Measurements from ENCODE around the gene TLN1. TPM values are rescaled to one million over a fixed set of nuclear protein-coding genes. Genes with fewer than 3 reads are reported as not detected.

TLN1 gene
- total RNA-seq, 2 donors from 2014 or later: 259 to 617 TPM

DNA sequence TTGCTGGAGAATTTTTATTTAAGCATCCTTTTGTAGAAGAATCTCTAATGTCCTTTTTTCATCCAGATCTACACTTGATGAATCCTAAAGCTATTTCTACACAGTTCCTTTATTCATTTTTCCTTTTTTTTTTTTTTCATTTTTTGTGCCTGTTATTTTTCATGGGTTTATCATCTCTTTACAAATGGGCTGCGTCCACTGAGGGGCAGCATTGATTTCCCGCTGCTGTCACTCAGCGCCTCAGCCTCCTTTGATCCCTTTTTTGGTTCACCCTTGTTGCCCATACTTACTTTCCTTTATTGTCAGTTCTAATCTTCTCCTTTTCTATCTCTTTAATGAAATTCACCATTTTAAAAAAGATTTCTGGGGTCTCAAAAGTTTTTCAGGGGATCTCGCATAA is 27.8 kb upstream of the TLN1 start:
- ATAC-seq (no peak), DNase-seq (no peak)
- no peaks in the 10 kb centered on the region for H3K27me3 Mint-ChIP-seq
- H3K4me3 Mint-ChIP-seq: peak overlapping the region; percentile 47
- H3K27ac Mint-ChIP-seq: no peak overlapping the region
- peaks cover 2% of the 10 kb centered on the region for H3K36me3 Mint-ChIP-seq (ENCODE audit: low read depth)
- H3K4me1 Mint-ChIP-seq: peaks cover 31% of the 10 kb centered on the region
- H3K9me3 ChIP-seq (ENCODE audit: control insufficient read depth, low read length, poor library complexity, severe bottlenecking): no peaks in the 10 kb centered on the region

DNA sequence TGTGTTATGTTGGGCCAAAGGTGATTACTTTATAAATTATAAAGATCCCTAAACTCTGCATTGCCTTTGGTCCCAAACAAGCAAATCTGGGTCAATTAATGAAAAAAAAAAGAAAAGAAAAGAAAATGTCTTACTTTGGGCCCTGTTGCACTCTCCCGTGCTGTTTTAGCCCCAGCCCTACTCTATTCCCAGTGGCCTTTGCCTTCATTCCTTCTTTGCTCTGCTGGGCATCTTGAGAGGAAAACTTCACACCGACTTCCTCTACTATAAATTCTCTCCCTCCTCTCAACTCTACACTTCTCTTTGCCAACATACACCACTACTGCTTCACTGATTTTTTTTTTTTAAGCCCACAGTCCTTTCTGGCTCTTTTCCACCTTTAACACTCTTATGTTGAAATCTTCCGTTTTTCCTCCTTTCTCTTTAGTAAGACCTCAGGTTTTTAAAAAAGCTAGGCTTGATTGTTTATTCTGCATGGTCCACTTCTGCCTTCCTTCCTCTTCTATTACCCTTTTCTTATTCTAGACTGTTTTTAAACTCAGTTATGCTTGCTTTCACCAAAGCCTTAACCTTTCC is 26.6 kb upstream of the TLN1 start:
- Mint-ChIP-seq H3K27me3 (no peaks in the 10 kb centered on the region), H3K4me1 (peaks cover 31% of the 10 kb centered on the region), H3K36me3 (ENCODE audit: low read depth) (peaks cover 2% of the 10 kb centered on the region), H3K27ac (peak overlapping the region; percentile 92), H3K4me3 (peak overlapping the region; percentile 77)
- no peak for ATAC-seq
- DNase-seq: no peak
- H3K9me3 ChIP-seq (ENCODE audit: control insufficient read depth, low read length, poor library complexity, severe bottlenecking): no peaks in the 10 kb centered on the region

DNA sequence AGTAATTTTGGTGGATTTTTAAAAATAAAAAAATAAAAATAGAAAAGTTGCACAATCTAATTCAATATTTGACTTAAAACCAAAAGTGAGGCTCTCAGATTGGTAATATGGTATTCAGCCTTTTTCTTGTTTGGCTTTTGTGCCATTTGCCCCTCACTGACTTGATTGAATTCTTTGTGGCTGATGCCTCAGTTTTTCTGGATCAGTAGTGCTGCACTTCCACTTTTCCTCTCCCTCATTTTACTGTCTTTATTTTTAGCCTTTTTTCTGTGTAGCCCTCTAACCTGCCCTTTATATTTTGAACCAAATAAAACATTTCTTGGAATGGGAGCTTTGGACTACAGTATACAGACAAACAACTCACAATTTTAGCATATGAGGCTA is 25.9 kb upstream of the TLN1 start:
- Mint-ChIP-seq H3K27me3 (no peaks in the 10 kb centered on the region), H3K36me3 (ENCODE audit: low read depth) (peaks cover 5% of the 10 kb centered on the region), H3K4me3 (peak overlapping the region; percentile 99), H3K27ac (peak overlapping the region; percentile 92), H3K4me1 (peaks cover 32% of the 10 kb centered on the region)
- no peak for DNase-seq
- ATAC-seq: no peak
- H3K9me3 ChIP-seq (ENCODE audit: control insufficient read depth, low read length, poor library complexity, severe bottlenecking): no peaks in the 10 kb centered on the region

DNA sequence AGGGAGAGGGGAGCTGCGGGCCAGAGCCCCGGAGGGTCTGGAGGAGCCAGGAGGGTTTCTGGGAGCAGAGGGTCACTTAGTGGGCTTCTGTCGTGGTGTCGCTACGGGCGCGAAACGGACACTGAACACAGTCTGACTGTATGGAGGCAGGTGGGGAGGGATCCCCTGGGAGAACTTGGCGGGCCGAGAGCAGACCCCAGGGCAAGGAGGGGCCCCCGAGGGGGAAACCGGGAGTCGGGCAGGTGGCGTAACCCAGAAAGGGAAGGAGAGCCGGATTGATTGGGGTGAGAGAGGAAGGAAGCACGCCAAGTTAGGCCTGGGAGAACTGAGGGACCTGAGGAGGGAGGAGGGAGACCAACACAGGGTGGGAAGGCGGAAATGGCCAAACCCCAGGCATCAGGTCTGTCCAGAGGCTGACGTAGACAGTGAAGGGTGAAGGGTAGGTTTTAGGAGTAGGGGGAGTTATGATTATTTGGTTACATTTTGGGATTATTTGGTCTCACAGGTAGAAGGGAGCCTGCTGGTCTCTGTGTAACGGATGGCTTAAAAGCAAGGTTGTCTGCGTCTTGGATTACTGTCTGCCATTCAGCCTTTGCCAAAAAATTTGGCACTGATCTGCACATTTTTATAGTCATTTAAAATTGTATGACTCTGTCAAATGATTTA is 25.4 kb upstream of the TLN1 start:
- DNase-seq (no peak), ATAC-seq (peak; percentile 22)
- peaks cover 35% of the 10 kb centered on the region for H3K4me1 Mint-ChIP-seq
- H3K27ac Mint-ChIP-seq: peak overlapping the region; percentile 92
- peak overlapping the region; percentile 99 for H3K4me3 Mint-ChIP-seq
- H3K36me3 Mint-ChIP-seq (ENCODE audit: low read depth): peaks cover 7% of the 10 kb centered on the region
- no peaks in the 10 kb centered on the region for H3K9me3 ChIP-seq (ENCODE audit: control insufficient read depth, low read length, poor library complexity, severe bottlenecking)
- H3K27me3 Mint-ChIP-seq: no peaks in the 10 kb centered on the region

DNA sequence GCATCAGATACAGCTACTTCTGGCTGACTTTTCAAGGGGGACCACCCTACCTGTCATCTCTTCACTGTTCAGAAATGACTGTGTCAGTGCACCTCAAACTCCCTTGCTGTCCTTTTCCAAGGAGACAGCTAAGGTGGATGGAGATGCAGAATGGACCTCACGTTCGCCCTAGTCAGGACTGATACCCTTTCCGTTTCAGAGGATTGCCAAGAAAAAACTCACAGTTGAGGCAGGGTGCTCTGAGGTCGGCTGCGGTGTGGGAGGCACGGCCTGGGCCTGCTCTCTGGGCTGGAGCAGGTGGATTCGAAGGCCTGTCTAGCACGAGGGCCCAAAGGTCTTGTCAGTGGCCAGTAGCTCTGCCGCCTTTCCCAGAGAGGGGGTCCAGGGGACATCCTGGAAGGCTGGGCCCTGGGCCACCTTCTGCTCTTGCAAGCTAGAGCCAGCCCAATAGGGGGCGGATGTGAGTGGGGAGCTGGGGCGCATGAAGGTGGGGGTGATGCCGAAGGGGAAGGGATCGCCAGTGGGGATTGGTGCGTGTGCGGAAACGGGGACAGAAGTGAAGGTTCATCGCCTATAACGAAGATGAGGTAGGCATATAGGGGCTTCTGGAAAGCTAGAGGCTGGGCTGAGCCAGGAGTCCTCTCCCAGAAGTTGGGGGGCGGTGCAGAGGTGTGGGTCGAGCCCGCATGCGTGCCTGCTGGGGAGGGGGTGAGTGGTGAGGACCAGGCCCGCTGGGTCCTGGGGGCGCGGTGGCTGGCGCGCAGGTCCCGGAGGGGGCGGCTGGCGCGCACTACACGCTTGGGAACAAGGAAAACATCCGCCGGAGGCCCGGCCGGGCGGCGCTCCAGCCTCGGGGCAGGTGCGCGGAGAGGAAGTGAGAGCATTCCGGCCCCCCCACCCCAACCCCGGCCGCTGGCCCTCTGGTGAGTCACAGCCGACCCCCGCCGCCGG is 24.6 kb upstream of the TLN1 start:
- Mint-ChIP-seq H3K27ac (peak overlapping the region; percentile 92), H3K36me3 (ENCODE audit: low read depth) (peaks cover 10% of the 10 kb centered on the region), H3K4me1 (peaks cover 37% of the 10 kb centered on the region), H3K4me3 (peak overlapping the region; percentile 99), H3K27me3 (no peaks in the 10 kb centered on the region)
- H3K9me3 ChIP-seq (ENCODE audit: control insufficient read depth, low read length, poor library complexity, severe bottlenecking): no peaks in the 10 kb centered on the region
- DNase-seq (peak; percentile 55 to 67 (median 57)), ATAC-seq (peak; percentile 94)

DNA sequence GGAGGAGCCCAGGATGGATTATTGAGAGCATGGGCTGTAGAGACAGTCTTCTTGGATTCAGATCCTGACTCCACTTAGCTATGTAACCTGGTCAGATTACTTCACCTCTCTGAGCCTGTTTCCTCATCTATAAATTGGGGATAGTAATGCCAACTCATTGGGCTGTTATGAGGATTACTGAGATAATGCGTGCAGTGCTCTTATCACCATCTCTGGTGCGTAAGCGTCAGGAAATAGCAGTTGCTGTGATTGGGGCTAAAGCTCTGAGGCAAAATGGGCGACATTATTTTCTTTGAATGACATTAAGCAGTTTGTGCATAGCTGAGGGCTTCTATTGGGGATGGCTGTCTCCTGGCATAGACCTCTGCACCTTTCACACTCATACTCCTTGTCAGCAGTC is 23.1 kb upstream of the TLN1 start:
- Mint-ChIP-seq H3K27ac (peak overlapping the region; percentile 92), H3K4me1 (peaks cover 37% of the 10 kb centered on the region), H3K27me3 (no peaks in the 10 kb centered on the region), H3K36me3 (ENCODE audit: low read depth) (peaks cover 10% of the 10 kb centered on the region), H3K4me3 (no peak overlapping the region)
- H3K9me3 ChIP-seq (ENCODE audit: control insufficient read depth, low read length, poor library complexity, severe bottlenecking): no peaks in the 10 kb centered on the region
- no peak for DNase-seq
- no peak for ATAC-seq

DNA sequence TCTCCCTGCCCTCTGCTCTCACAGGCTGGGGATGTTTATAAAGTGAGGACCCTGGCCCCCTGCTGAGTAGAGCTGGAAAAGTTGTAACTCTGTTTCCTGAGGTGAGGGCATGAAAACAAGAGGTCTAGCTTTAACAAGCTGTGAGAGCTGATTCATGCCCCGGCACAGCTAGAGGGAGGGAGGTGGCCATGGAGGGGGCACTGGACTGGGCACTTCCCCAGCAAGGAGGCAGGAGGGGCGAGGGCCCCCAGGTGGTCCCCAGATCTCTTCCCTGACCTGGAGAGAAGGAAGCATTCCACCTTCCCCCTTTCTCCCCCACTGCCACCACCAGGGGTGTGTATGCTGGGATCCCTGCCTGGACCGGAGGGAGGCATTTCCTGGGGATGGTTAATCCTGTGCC is 22.3 kb upstream of the TLN1 start, which contains the start of gene MSMP:
TSS of gene MSMP (minus strand) at position 13 of the 400 bp plus-strand sequence. CDS start 147 bp downstream, outside the sequence.
- Mint-ChIP-seq H3K27ac (no peak within 1 kb of the TSS), H3K27me3 (no peaks in the 10 kb centered on the region), H3K36me3 (ENCODE audit: low read depth) (peaks cover 12% of the 10 kb centered on the region), H3K4me1 (peaks cover 45% of the 10 kb centered on the region), H3K4me3 (no peak within 1 kb of the TSS)
- ATAC-seq (no peak), DNase-seq (no peak)
- H3K9me3 ChIP-seq (ENCODE audit: control insufficient read depth, low read length, poor library complexity, severe bottlenecking): no peaks in the 10 kb centered on the region

DNA sequence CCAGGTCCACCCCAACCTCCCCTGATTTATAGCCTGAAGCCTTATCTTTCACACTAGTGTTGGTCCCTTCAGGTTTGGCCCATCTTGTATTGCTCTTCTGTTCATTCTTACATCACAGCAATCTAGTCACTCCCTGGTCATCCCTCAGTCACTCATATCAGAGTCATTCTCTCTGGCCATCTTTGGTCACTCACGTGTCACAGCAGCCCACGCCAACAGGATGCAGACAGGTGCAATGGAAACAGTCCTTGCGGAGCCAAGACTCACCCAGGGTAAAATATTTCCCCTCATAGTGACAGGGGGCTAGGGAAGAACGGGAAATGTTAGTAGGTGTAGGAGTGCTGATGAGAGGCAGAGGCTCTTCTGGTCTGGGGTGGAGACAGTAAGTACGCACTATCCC is 21.5 kb upstream of the TLN1 start:
- DNase-seq (no peak), ATAC-seq (no peak)
- H3K27me3 Mint-ChIP-seq: no peaks in the 10 kb centered on the region
- H3K4me3 Mint-ChIP-seq: no peak overlapping the region
- H3K9me3 ChIP-seq (ENCODE audit: control insufficient read depth, low read length, poor library complexity, severe bottlenecking): no peaks in the 10 kb centered on the region
- no peak overlapping the region for H3K27ac Mint-ChIP-seq
- H3K4me1 Mint-ChIP-seq: peaks cover 40% of the 10 kb centered on the region
- peaks cover 12% of the 10 kb centered on the region for H3K36me3 Mint-ChIP-seq (ENCODE audit: low read depth)

DNA sequence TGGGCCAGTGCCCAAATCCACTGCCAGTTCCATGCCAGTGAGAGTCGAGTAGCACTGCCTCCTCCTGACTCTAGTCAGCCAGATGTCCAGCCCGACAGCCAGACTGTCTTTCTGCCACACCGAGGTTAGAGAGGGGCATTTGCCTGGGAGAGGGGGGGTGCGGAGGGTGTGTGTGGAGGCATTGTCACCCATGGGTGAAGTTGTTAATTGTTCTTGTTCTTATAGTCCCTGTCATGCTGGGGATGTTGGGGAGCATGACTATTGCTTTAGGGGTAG is 18.2 kb upstream of the TLN1 start:
- H3K27ac Mint-ChIP-seq: peak overlapping the region; percentile 94
- peak overlapping the region; percentile 98 for H3K4me3 Mint-ChIP-seq
- H3K9me3 ChIP-seq (ENCODE audit: control insufficient read depth, low read length, poor library complexity, severe bottlenecking): no peaks in the 10 kb centered on the region
- H3K36me3 Mint-ChIP-seq (ENCODE audit: low read depth): peaks cover 14% of the 10 kb centered on the region
- ATAC-seq: no peak
- H3K4me1 Mint-ChIP-seq: peaks cover 44% of the 10 kb centered on the region
- DNase-seq: no peak
- no peaks in the 10 kb centered on the region for H3K27me3 Mint-ChIP-seq

DNA sequence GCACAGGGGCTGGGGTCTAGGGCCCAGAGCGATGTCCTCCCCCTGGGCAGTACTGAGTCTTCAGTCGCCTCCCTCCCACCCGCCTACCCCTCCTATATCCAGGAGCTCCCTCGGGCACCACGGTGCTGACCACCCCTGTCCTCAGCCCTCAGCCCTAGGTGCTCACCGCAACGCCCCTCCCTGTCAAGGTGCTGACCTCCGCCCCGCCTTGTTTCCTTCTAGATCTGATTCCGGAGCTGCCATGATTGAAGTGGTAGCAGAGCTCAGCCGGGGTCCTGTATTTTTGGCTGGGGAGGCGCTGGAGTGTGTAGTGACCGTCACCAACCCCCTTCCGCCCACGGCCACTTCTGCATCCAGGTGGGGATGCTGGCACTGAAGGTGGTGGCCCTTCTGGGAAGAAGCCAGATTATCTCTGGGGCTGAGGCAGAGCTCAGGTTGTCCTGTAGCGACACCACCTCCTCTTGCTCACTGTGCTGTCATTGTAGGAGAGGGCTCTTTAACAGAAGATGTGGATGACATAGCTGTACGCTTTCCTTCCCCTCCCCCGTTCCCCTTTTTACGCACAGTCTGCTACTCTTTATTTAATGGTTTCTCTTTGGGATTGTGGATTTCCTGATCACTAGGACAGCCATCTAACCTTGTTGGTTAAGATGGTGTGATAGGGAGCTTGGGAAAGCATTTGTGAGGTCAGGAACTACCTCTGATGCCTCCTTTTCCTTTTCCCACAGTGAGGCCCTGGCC is 17.7 kb upstream of the TLN1 start:
- DNase-seq: peak in 2 of 3 donors; percentile 19 to 22
- Mint-ChIP-seq H3K27ac (peak overlapping the region; percentile 94), H3K4me3 (peak overlapping the region; percentile 98), H3K27me3 (no peaks in the 10 kb centered on the region), H3K36me3 (ENCODE audit: low read depth) (peaks cover 14% of the 10 kb centered on the region), H3K4me1 (peaks cover 46% of the 10 kb centered on the region)
- H3K9me3 ChIP-seq (ENCODE audit: control insufficient read depth, low read length, poor library complexity, severe bottlenecking): no peaks in the 10 kb centered on the region
- ATAC-seq: peak; percentile 68

DNA sequence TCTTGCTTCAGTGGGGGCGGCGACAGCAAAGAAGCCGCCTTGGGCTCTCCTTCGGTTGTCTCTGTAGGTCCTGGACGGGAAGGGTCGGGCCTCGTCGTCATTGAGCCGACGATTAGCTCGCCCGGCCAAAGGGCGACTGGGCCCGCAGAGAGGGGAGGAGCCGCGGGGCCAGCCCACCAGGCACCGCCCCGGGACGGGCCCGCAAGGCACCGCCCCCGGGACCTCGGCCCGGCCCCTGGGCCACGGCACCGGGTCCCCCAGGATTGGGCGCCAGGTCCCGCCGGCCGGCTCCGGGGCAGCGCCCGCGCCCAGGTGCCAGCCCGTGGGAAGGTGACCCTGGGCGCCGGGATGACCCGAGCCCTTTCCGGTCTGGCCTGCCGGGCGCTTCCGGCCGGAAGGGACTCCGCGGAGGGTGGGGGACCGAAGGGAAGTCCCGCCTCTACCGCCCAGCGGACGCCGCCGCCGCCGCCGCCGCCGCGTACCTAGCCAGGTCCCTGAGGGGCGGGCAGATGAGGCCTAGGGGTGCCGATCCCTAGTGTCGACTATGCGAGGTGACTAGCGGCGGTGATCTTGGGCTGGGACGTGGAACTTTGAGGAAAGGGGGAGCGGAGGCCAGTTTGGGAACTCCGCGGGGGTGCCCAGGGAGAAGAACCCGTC is 17.0 kb upstream of the TLN1 start, which contains the start of the genes GBA2 and RGP1:
TSS of gene GBA2 (minus strand) at position 371 of the 657 bp plus-strand sequence. CDS start 524 bp downstream, outside the sequence.
TSS of gene RGP1 (plus strand) at position 430 of the 657 bp plus-strand sequence. CDS start 469 bp downstream, outside the sequence.
- H3K27ac Mint-ChIP-seq: peak within 1 kb of the TSS; percentile 94
- H3K4me1 Mint-ChIP-seq: peaks cover 47% of the 10 kb centered on the region
- peak within 1 kb of the TSS; percentile 98 for H3K4me3 Mint-ChIP-seq
- ATAC-seq (peak; percentile 79), DNase-seq (peak; percentile 39 to 58 (median 56))
- H3K9me3 ChIP-seq (ENCODE audit: control insufficient read depth, low read length, poor library complexity, severe bottlenecking): no peaks in the 10 kb centered on the region
- H3K27me3 Mint-ChIP-seq: no peaks in the 10 kb centered on the region
- peaks cover 14% of the 10 kb centered on the region for H3K36me3 Mint-ChIP-seq (ENCODE audit: low read depth)

DNA sequence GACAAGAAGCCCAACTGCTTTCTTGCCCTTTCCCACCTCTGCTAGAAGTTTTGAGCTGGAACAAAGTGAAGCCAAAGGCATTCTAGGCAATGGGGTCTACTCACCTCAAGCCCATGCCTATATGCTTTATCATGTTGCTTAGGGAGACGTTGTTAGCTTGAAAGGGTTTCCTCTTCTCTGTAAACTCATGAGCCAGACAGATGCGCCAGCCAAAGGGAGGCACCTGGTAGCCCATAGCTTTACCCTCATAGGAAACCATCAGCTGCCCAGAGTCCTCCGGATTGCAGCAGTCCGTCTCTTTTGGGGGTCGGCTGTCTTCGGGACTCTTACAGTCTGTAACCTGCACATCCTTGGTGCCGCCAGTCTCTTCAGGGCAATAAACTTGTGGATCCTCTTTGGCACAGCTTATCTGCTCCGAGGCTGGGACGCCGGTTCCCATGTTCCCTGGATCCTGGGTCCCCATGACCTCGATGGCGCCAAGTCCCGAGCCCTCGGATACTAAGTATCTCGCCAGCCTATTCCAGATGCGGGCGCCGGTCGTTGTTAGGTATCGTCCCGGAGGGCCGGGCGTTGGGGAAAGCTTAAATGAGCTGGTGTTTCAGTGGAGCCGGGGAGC is 16.4 kb upstream of the TLN1 start:
- no peaks in the 10 kb centered on the region for H3K9me3 ChIP-seq (ENCODE audit: control insufficient read depth, low read length, poor library complexity, severe bottlenecking)
- Mint-ChIP-seq H3K27me3 (no peaks in the 10 kb centered on the region), H3K4me1 (peaks cover 44% of the 10 kb centered on the region), H3K4me3 (peak overlapping the region; percentile 90), H3K27ac (peak overlapping the region; percentile 61), H3K36me3 (ENCODE audit: low read depth) (peaks cover 15% of the 10 kb centered on the region)
- DNase-seq (no peak), ATAC-seq (peak; percentile 16)

Measured in T-helper 17 cell (primary cell).